IMR-90 (cell line): Measurements from ENCODE around the gene PRR5. TPM values are rescaled to one million over a fixed set of nuclear protein-coding genes. Genes with fewer than 3 reads are reported as not detected.

Source experiments
- ATAC-seq: fragments of 200-7000 bp; cut with Tn5 transposase; 2 replicates; pipeline ENCODE4 v1.9.1; 2020; ENCODE audit warnings: low read depth, mild to moderate bottlenecking, moderate library complexity
- BruUV-seq: library from RNA; stranded (reverse); fragments of 400-500 nt; replicated peaks from 2 replicates; lab custom pipeline; 2021; lab: Mats Ljungman, UMichigan
- CTCF ChIA-PET: fragments of 300-600 bp; formaldehyde crosslinking; extraction: SDS; loops from one replicate; lab custom pipeline; 2021; ENCODE audit warnings: antibody characterized with exemption; lab: Yijun Ruan, JAX
- POLR2A ChIA-PET: fragments of 300-600 bp; sonication (Branson Sonifier 250); formaldehyde crosslinking; loops from one replicate; lab custom pipeline; 2022; ENCODE audit warnings: antibody characterized with exemption; ENCODE audit not compliant: unreplicated experiment; lab: Charles Lee
- DNase-seq: peaks from one replicate; pipeline ENCODE4 v3.0.0; 2013
- H2AFZ ChIP-seq: replicated peaks from 2 replicates; pipeline ENCODE3; 2013; ENCODE audit warnings: low read length, mild to moderate bottlenecking; ENCODE audit not compliant: poor library complexity
- H2AK5ac ChIP-seq: 2 replicates; pipeline ENCODE4 v1.6.1; 2013; ENCODE audit warnings: low read depth, low read length, inconsistent platforms
- H2AK9ac ChIP-seq: replicated peaks from 2 replicates; pipeline ENCODE3; 2013; ENCODE audit warnings: mild to moderate bottlenecking, low read depth, low read length, moderate library complexity; ENCODE audit not compliant: poor library complexity
- H2BK120ac ChIP-seq: 2 replicates; pipeline ENCODE4 v1.6.1; 2013; ENCODE audit warnings: low read depth, low read length, inconsistent platforms
- H2BK15ac ChIP-seq: 3 replicates; pipeline ENCODE4 v1.6.1; 2013; ENCODE audit warnings: low read depth, low read length, inconsistent platforms
- H2BK20ac ChIP-seq: 2 replicates; pipeline ENCODE4 v1.6.1; 2013; ENCODE audit warnings: low read depth, mild to moderate bottlenecking, inconsistent platforms, low read length, moderate library complexity
- H2BK5ac ChIP-seq: 2 replicates; pipeline ENCODE4 v1.6.1; 2013; ENCODE audit warnings: mild to moderate bottlenecking, low read depth, low read length, inconsistent platforms; ENCODE audit not compliant: poor library complexity, severe bottlenecking
- H3K14ac ChIP-seq: replicated peaks from 2 replicates; pipeline ENCODE4 v1.6.1; 2013; ENCODE audit warnings: low read depth, low read length, inconsistent platforms
- H3K18ac ChIP-seq: 2 replicates; pipeline ENCODE4 v1.6.1; 2013; ENCODE audit warnings: low read depth, low read length, control low read depth
- H3K23ac ChIP-seq: 2 replicates; pipeline ENCODE4 v1.6.1; 2013; ENCODE audit warnings: low read depth, low read length, inconsistent platforms
- H3K27ac ChIP-seq: 2 replicates; pipeline ENCODE4 v1.5.1; 2013; ENCODE audit warnings: mild to moderate bottlenecking, control low read depth, low read length; ENCODE audit not compliant: insufficient read depth
- H3K27me3 ChIP-seq: 2 replicates; pipeline ENCODE4 v1.6.1; 2013; ENCODE audit warnings: low read length; ENCODE audit not compliant: control insufficient read depth, insufficient read depth
- H3K36me3 ChIP-seq: 2 replicates; pipeline ENCODE4 v1.6.1; 2013; ENCODE audit warnings: low read length, mixed read lengths; ENCODE audit not compliant: control insufficient read depth, insufficient read depth
- H3K4ac ChIP-seq: 2 replicates; pipeline ENCODE4 v1.6.1; 2013; ENCODE audit warnings: low read depth, low read length, inconsistent platforms
- H3K4me1 ChIP-seq: 2 replicates; pipeline ENCODE4 v1.6.1; 2013; ENCODE audit warnings: low read length, mixed read lengths; ENCODE audit not compliant: control insufficient read depth, insufficient read depth
- H3K4me2 ChIP-seq: 2 replicates; pipeline ENCODE4 v1.6.1; 2013; ENCODE audit warnings: low read depth, mild to moderate bottlenecking, control low read depth, low read length, moderate library complexity
- H3K4me3 ChIP-seq: 2 replicates; pipeline ENCODE4 v1.5.1; 2013; ENCODE audit warnings: low read depth, mild to moderate bottlenecking, control low read depth, low read length, moderate library complexity; ENCODE audit not compliant: insufficient read depth
- H3K56ac ChIP-seq: 2 replicates; pipeline ENCODE4 v1.6.1; 2013; ENCODE audit warnings: low read length, inconsistent platforms; ENCODE audit not compliant: insufficient read depth; ENCODE audit errors: extremely low read depth
- H3K79me1 ChIP-seq, 2 experiments: 2 replicates each; pipeline ENCODE4 v1.6.1; 2013; ENCODE audit warnings: low read length in 2 of 2, inconsistent platforms in 1 of 2, low read depth in 1 of 2
- H3K9ac ChIP-seq: 2 replicates; pipeline ENCODE4 v1.6.1; 2013; ENCODE audit warnings: low read depth, low read length, control low read depth
- H3K9me1 ChIP-seq: 2 replicates; pipeline ENCODE4 v1.6.1; 2013; ENCODE audit warnings: low read length, inconsistent platforms; ENCODE audit not compliant: insufficient read depth
- H3K9me3 ChIP-seq: 2 replicates; pipeline ENCODE4 v1.6.1; 2013; ENCODE audit warnings: low read length; ENCODE audit not compliant: control insufficient read depth, insufficient read depth
- H4K20me1 ChIP-seq: 2 replicates; pipeline ENCODE4 v1.6.1; 2013; ENCODE audit warnings: low read length, inconsistent platforms; ENCODE audit not compliant: insufficient read depth
- H4K5ac ChIP-seq: 2 replicates; pipeline ENCODE4 v1.6.1; 2013; ENCODE audit warnings: mild to moderate bottlenecking, low read depth, low read length, control low read depth
- H4K8ac ChIP-seq, 2 experiments: 2 replicates each; pipeline ENCODE4 v1.6.1; 2013; ENCODE audit warnings: low read depth in 2 of 2, low read length in 2 of 2, control low read depth in 1 of 2, inconsistent platforms in 1 of 2
- H4K91ac ChIP-seq: 2 replicates; pipeline ENCODE4 v1.6.1; 2013; ENCODE audit warnings: low read depth, low read length, inconsistent platforms; ENCODE audit not compliant: insufficient read depth
- BHLHE40 ChIP-seq: fragments of 150-350 bp; IDR thresholded peaks from 2 replicates; pipeline ENCODE4 v1.6.1; 2016; ENCODE audit warnings: mild to moderate bottlenecking, low read depth, low read length
- CEBPB ChIP-seq: IDR thresholded peaks from 2 replicates; pipeline ENCODE4 v1.6.1; 2012; ENCODE audit warnings: low read depth, low read length, improper control_type of control experiment
- CHD1 ChIP-seq: IDR thresholded peaks from 2 replicates; pipeline ENCODE4 v1.6.1; 2012; ENCODE audit warnings: low read depth, low read length, improper control_type of control experiment
- CTCF ChIP-seq: conservative IDR thresholded peaks from 2 replicates; pipeline ENCODE4 v1.5.1; 2012; ENCODE audit warnings: mild to moderate bottlenecking, low read depth, low read length, improper control_type of control experiment
- ELK1 ChIP-seq: fragments of 150-350 bp; IDR thresholded peaks from 2 replicates; pipeline ENCODE4 v1.6.1; 2016; ENCODE audit warnings: low read depth, mild to moderate bottlenecking, low read length, moderate library complexity, borderline replicate concordance
- FOS ChIP-seq: fragments of 150-350 bp; IDR thresholded peaks from 2 replicates; pipeline ENCODE4 v1.6.1; 2016; ENCODE audit warnings: low read depth, low read length
- MAFK ChIP-seq: IDR thresholded peaks from 2 replicates; pipeline ENCODE4 v1.6.1; 2012; ENCODE audit warnings: low read depth, low read length, improper control_type of control experiment
- MAZ ChIP-seq: IDR thresholded peaks from 2 replicates; pipeline ENCODE4 v1.6.1; 2012; ENCODE audit warnings: low read depth, mild to moderate bottlenecking, low read length, improper control_type of control experiment, moderate library complexity, borderline replicate concordance
- MXI1 ChIP-seq: IDR thresholded peaks from 2 replicates; pipeline ENCODE4 v1.6.1; 2012; ENCODE audit warnings: low read depth, mild to moderate bottlenecking, low read length, moderate library complexity, borderline replicate concordance
- NFE2L2 ChIP-seq: fragments of 150-350 bp; IDR thresholded peaks from 2 replicates; pipeline ENCODE4 v1.6.1; 2016; ENCODE audit warnings: low read depth, mild to moderate bottlenecking, low read length
- POLR2A ChIP-seq: IDR thresholded peaks from 2 replicates; pipeline ENCODE4 v1.6.1; 2012; ENCODE audit warnings: mild to moderate bottlenecking, low read depth, low read length
- RCOR1 ChIP-seq: IDR thresholded peaks from 2 replicates; pipeline ENCODE4 v1.6.1; 2012; ENCODE audit warnings: mild to moderate bottlenecking, low read length, improper control_type of control experiment; ENCODE audit not compliant: insufficient replicate concordance
- RFX5 ChIP-seq: IDR thresholded peaks from 2 replicates; pipeline ENCODE4 v1.8.0; 2012; ENCODE audit warnings: low read depth, mild to moderate bottlenecking, low read length, moderate library complexity
- SMC3 ChIP-seq: fragments of 150-350 bp; IDR thresholded peaks from 2 replicates; pipeline ENCODE4 v1.6.1; 2016; ENCODE audit warnings: low read depth, mild to moderate bottlenecking, antibody characterized with exemption, low read length, moderate library complexity
- USF2 ChIP-seq: fragments of 150-350 bp; IDR thresholded peaks from 2 replicates; pipeline ENCODE4 v1.6.1; 2017; ENCODE audit warnings: mild to moderate bottlenecking, antibody characterized with exemption, low read length, low read depth
- WGBS, 2 experiments: methylation state at CpG; one replicate each; pipeline versions ENCODE4 v1.1.5 to v1.1.7; 2013; ENCODE audit warnings: missing lambda C conversion rate in 2 of 2; ENCODE audit not compliant: insufficient read length in 1 of 2; ENCODE audit errors: extremely low coverage in 2 of 2; 5-methylcytosine and 5-hydroxymethylcytosine counted together
- dilution Hi-C: fragments of 300-500 bp; cut with HindIII; formaldehyde crosslinking; loops from one replicate; pipeline ENCODE4 v1.14.3; 2018; ENCODE audit warnings: low sequenced_read_pairs; ENCODE audit not compliant: unreplicated experiment
- in situ Hi-C: fragments of 300-500 bp; cut with MboI; formaldehyde crosslinking; loops from 3 replicates; pipeline ENCODE4 v1.14.3; 2019; ENCODE audit warnings: low sequenced_read_pairs, inconsistent platforms, mixed read lengths
- intact Hi-C: fragments of 100-400 bp; cut with micrococcal nuclease; formaldehyde crosslinking; loops from 2 replicates; pipeline ENCODE4 v1.10.0; 2022
- polyA plus RNA-seq, 3 experiments: library from polyadenylated mRNA; depleted of rRNA; stranded (reverse); fragments of >200 nt; gene quantifications; 2 replicates each; pipeline ENCODE4 v1.2.3, GENCODE V29; 2012; ENCODE audit warnings: low replicate concordance in 1 of 3
- total RNA-seq: library from RNA; depleted of rRNA; stranded (reverse); fragments of >200 nt; gene quantifications from 2 replicates; pipeline ENCODE4 v1.2.3, GENCODE V29; 2012

The PRR5 gene
- total and polyA plus RNA-seq, 2 of the 4 experiments (the other 2 are of a cell fraction): 8.1 to 24.3 TPM

GRCh38 chr22:44660051-44660830, 41.8 kb upstream of the PRR5 start:
- Histone ChIP-seq H2BK15ac (no peak overlapping the region), H4K8ac (no peak overlapping the region), H3K36me3 (no peaks in the 10 kb centered on the region), H2AFZ (peak overlapping the region; percentile 58), H4K5ac (no peak overlapping the region), H3K18ac (no peak overlapping the region), H3K4me1 (peaks cover 28% of the 10 kb centered on the region), H2AK9ac (no peak overlapping the region), H2AK5ac (0 out of 2 replicates have a peak overlapping the region, but pooled peaks have one; percentile 50), H3K27me3 (no peaks in the 10 kb centered on the region), H3K14ac (no peak overlapping the region), H2BK120ac (no peak overlapping the region), H3K9me3 (no peaks in the 10 kb centered on the region), H3K79me1 (no peaks in the 10 kb centered on the region), H3K23ac (no peak overlapping the region), H3K4ac (no peak overlapping the region), H3K4me2 (no peak overlapping the region), H3K56ac (no peak overlapping the region), H3K4me3 (no peak overlapping the region), H3K27ac (no peak overlapping the region), H4K91ac (no peak overlapping the region), H2BK5ac (no peak overlapping the region), H3K9me1 (no peaks in the 10 kb centered on the region; the same call in 1 of the 2 replicates), H2BK20ac (no peak overlapping the region), H3K9ac (no peak overlapping the region), H4K20me1 (no peaks in the 10 kb centered on the region; the same call in 1 of the 2 replicates)
- ATAC-seq: no peak
- intact Hi-C loops (no loop called here), dilution Hi-C loops (no loop called here), in situ Hi-C loops (no loop called here)
- no TSS peak for BruUV-seq
- DNase-seq: no peak
- POLR2A ChIA-PET: interaction anchor here (0.5 kb wide), 1 partner anchor 24 kb away, joined by 4 read pairs; no protein-coding TSS in a partner anchor
- CTCF ChIA-PET: no interaction called here
- 85% methylated on average over 12 of the region's 23 CpGs; no CpG with 5 or more reads in 1 of the 2 experiments for WGBS, 2 experiments
- TF ChIP-seq POLR2A (no peak), RCOR1 (no peak), ELK1 (no peak), NFE2L2 (no peak), BHLHE40 (no peak), MXI1 (no peak), CTCF (no peak), USF2 (no peak), SMC3 (no peak), RFX5 (no peak), CEBPB (no peak), FOS (no peak), MAFK (no peak), MAZ (no peak), CHD1 (no peak)
